H9 (cell line): ENCODE measurements around the gene AP1AR. TPM values are rescaled to one million over a fixed set of nuclear protein-coding genes. Genes with fewer than 3 reads are reported as not detected.

Experiments used
- DNase-seq: peaks from one replicate; pipeline ENCODE4 v3.0.0-alpha.2; 2017
- H2AFZ ChIP-seq: one replicate; pipeline ENCODE4 v1.6.1; 2013; ENCODE audit warnings: mild to moderate bottlenecking, low read length, control low read depth, moderate library complexity
- H2AK5ac ChIP-seq: 2 replicates; pipeline ENCODE4 v1.6.1; 2013; ENCODE audit warnings: low read length, control low read depth, mixed read lengths; ENCODE audit not compliant: insufficient read length
- H2BK120ac ChIP-seq: one replicate; pipeline ENCODE4 v1.6.1; 2013; ENCODE audit warnings: low read depth, mild to moderate bottlenecking, low read length, control low read depth, inconsistent platforms; ENCODE audit not compliant: poor library complexity, severe bottlenecking
- H2BK12ac ChIP-seq: 2 replicates; pipeline ENCODE4 v1.6.1; 2013; ENCODE audit warnings: low read length, control low read depth, mixed read lengths, low read depth; ENCODE audit not compliant: insufficient read length
- H2BK15ac ChIP-seq: 2 replicates; pipeline ENCODE4 v1.6.1; 2013; ENCODE audit warnings: low read depth, low read length, control low read depth
- H2BK20ac ChIP-seq: one replicate; pipeline ENCODE4 v1.6.1; 2013; ENCODE audit warnings: low read depth, mild to moderate bottlenecking, low read length, control low read depth, inconsistent platforms; ENCODE audit not compliant: poor library complexity, severe bottlenecking
- H2BK5ac ChIP-seq: 2 replicates; pipeline ENCODE4 v1.6.1; 2013; ENCODE audit warnings: low read length, control low read depth, mixed read lengths; ENCODE audit not compliant: insufficient read length
- H3K14ac ChIP-seq: 2 replicates; pipeline ENCODE4 v1.6.1; 2013; ENCODE audit warnings: low read length, control low read depth; ENCODE audit not compliant: insufficient read depth
- H3K18ac ChIP-seq: 2 replicates; pipeline ENCODE4 v1.6.1; 2013; ENCODE audit warnings: low read depth, mild to moderate bottlenecking, mixed read lengths, low read length, control low read depth; ENCODE audit not compliant: insufficient read length
- H3K23ac ChIP-seq: 2 replicates; pipeline ENCODE4 v1.6.1; 2013; ENCODE audit warnings: low read length, control low read depth, mixed read lengths, low read depth; ENCODE audit not compliant: insufficient read length
- H3K23me2 ChIP-seq: 2 replicates; pipeline ENCODE4 v1.6.1; 2013; ENCODE audit warnings: low read depth, mild to moderate bottlenecking, mixed read lengths, low read length, control low read depth; ENCODE audit not compliant: insufficient read length, poor library complexity, severe bottlenecking
- H3K27ac ChIP-seq: 2 replicates; pipeline ENCODE4 v1.5.1; 2013; ENCODE audit warnings: low read length, control low read depth, mixed read lengths, low read depth; ENCODE audit not compliant: insufficient read length
- H3K27me3 ChIP-seq: 2 replicates; pipeline ENCODE4 v1.6.1; 2013; ENCODE audit warnings: low read length, control low read depth, inconsistent platforms; ENCODE audit not compliant: insufficient read depth
- H3K4ac ChIP-seq: 2 replicates; pipeline ENCODE4 v1.6.1; 2013; ENCODE audit warnings: low read depth, mild to moderate bottlenecking, control low read depth, inconsistent platforms, low read length, moderate library complexity
- H3K4me1 ChIP-seq: 2 replicates; pipeline ENCODE4 v1.6.1; 2013; ENCODE audit warnings: low read length, control low read depth, inconsistent platforms; ENCODE audit not compliant: insufficient read depth
- H3K4me2 ChIP-seq: 2 replicates; pipeline ENCODE4 v1.6.1; 2013; ENCODE audit warnings: low read length, control low read depth, mixed read lengths; ENCODE audit not compliant: insufficient read length, insufficient read depth
- H3K56ac ChIP-seq: 2 replicates; pipeline ENCODE4 v1.6.1; 2013; ENCODE audit warnings: low read depth, mild to moderate bottlenecking, mixed read lengths, low read length, control low read depth; ENCODE audit not compliant: insufficient read length
- H3K79me1 ChIP-seq: 2 replicates; pipeline ENCODE4 v1.6.1; 2013; ENCODE audit warnings: low read depth, mild to moderate bottlenecking, moderate library complexity, low read length, control low read depth, inconsistent platforms; ENCODE audit not compliant: insufficient read depth, poor library complexity, severe bottlenecking
- H3K79me2 ChIP-seq: 2 replicates; pipeline ENCODE4 v1.6.1; 2013; ENCODE audit warnings: low read length, control low read depth, inconsistent platforms; ENCODE audit not compliant: insufficient read depth
- H3K9ac ChIP-seq: 2 replicates; pipeline ENCODE4 v1.6.1; 2013; ENCODE audit warnings: low read length, control low read depth, mixed read lengths; ENCODE audit not compliant: insufficient read length; ENCODE audit errors: extremely low read depth
- H3K9me3 ChIP-seq: one replicate; pipeline ENCODE4 v1.6.1; 2013; ENCODE audit warnings: low read depth, low read length, inconsistent platforms; ENCODE audit not compliant: control insufficient read depth
- H3T11ph ChIP-seq: one replicate; pipeline ENCODE4 v1.6.1; 2013; ENCODE audit warnings: mild to moderate bottlenecking, low read length, control low read depth, inconsistent platforms
- H4K20me1 ChIP-seq: one replicate; pipeline ENCODE4 v1.6.1; 2013; ENCODE audit not compliant: control insufficient read depth, insufficient read length, insufficient read depth
- H4K5ac ChIP-seq: 2 replicates; pipeline ENCODE4 v1.6.1; 2013; ENCODE audit warnings: low read depth, mild to moderate bottlenecking, mixed read lengths, low read length, control low read depth; ENCODE audit not compliant: insufficient read length
- H4K8ac ChIP-seq: replicated peaks from 2 replicates; pipeline ENCODE4 v1.6.1; 2013; ENCODE audit warnings: low read length, control low read depth, mixed read lengths, low read depth; ENCODE audit not compliant: insufficient read length
- H4K91ac ChIP-seq: 2 replicates; pipeline ENCODE4 v1.6.1; 2013; ENCODE audit warnings: low read depth, mild to moderate bottlenecking, moderate library complexity, mixed read lengths, low read length, control low read depth; ENCODE audit not compliant: insufficient read length
- H3K27ac Mint-ChIP-seq, 3 experiments: 2 replicates in 2 of 3; 3 replicates in 1 of 3; pipeline ENCODE4 v1.8.0; 2020 to 2021; ENCODE audit warnings: mixed read lengths in 3 of 3, mild to moderate bottlenecking in 1 of 3, moderate library complexity in 1 of 3
- H3K27me3 Mint-ChIP-seq: 2 replicates; pipeline ENCODE4 v1.8.0; 2021; ENCODE audit warnings: low read depth, mild to moderate bottlenecking, moderate library complexity, mixed read lengths
- H3K36me3 Mint-ChIP-seq, 3 experiments: 2 replicates in 2 of 3; 3 replicates in 1 of 3; pipeline ENCODE4 v1.8.0; 2020 to 2021; ENCODE audit warnings: low read depth in 3 of 3, mixed read lengths in 3 of 3; ENCODE audit not compliant: insufficient read depth in 1 of 3
- H3K4me1 Mint-ChIP-seq, 2 experiments: 2 replicates each; pipeline ENCODE4 v1.8.0; 2020; ENCODE audit warnings: mixed read lengths in 2 of 2
- H3K4me3 Mint-ChIP-seq, 2 experiments: 2 replicates in 1 of 2; 3 replicates in 1 of 2; pipeline ENCODE4 v1.8.0; 2020 to 2021; ENCODE audit warnings: mild to moderate bottlenecking in 2 of 2, mixed read lengths in 2 of 2, moderate library complexity in 1 of 2
- H3K9me3 Mint-ChIP-seq, 2 experiments: 2 replicates in 1 of 2; 3 replicates in 1 of 2; pipeline ENCODE4 v1.8.0; 2020; ENCODE audit warnings: mild to moderate bottlenecking in 2 of 2, mixed read lengths in 2 of 2, moderate library complexity in 1 of 2
- CTCF ChIP-seq: fragments of 200-600 bp; sonication (generic); conservative IDR thresholded peaks from 3 replicates; pipeline ENCODE4 v1.8.0; 2021; ENCODE audit warnings: antibody characterized with exemption, mild to moderate bottlenecking
- WGBS: extraction: QIAGEN DNeasy Blood & Tissue Kit; methylation state at CpG from one replicate; pipeline ENCODE4 v1.1.7; 2013; ENCODE audit warnings: missing lambda C conversion rate, low lambda C conversion rate, mixed read lengths; ENCODE audit not compliant: insufficient read length; ENCODE audit errors: extremely low coverage; 5-methylcytosine and 5-hydroxymethylcytosine counted together
- total RNA-seq: library from RNA; stranded (reverse); gene quantifications from 2 replicates; pipeline ENCODE4 v1.2.1, GENCODE V29; 2021

Gene AP1AR
- total RNA-seq, 1 experiment from 2014 or later: 24.2 TPM

GRCh38 chr4:112184438-112184837 is 47.1 kb upstream of the AP1AR start:
- no peak overlapping the region for H3K18ac ChIP-seq
- no peak overlapping the region for H4K5ac ChIP-seq
- no peaks in the 10 kb centered on the region; the same call in 1 of the 2 replicates for H3K4me1 ChIP-seq
- no peaks in the 10 kb centered on the region for H3K23me2 ChIP-seq
- H3K4me2 ChIP-seq: no peak overlapping the region
- H3K9me3 ChIP-seq: no peaks in the 10 kb centered on the region
- H3K27me3 ChIP-seq: no peaks in the 10 kb centered on the region
- H3K9me3 Mint-ChIP-seq: no peaks in the 10 kb centered on the region
- peaks cover 7 to 8% of the 10 kb centered on the region in 2 experiments for H3K4me1 Mint-ChIP-seq
- H3K27ac ChIP-seq: no peak overlapping the region
- no peaks in the 10 kb centered on the region for H3K36me3 Mint-ChIP-seq
- H3K79me2 ChIP-seq: no peaks in the 10 kb centered on the region
- H3K27ac Mint-ChIP-seq: no peak overlapping the region; a peak in 1 of 7 replicates
- no peaks in the 10 kb centered on the region for H4K20me1 ChIP-seq
- no peak overlapping the region for H3K4me3 Mint-ChIP-seq
- H2AK5ac ChIP-seq: no peak overlapping the region
- no peak overlapping the region for H2BK5ac ChIP-seq
- H3K56ac ChIP-seq: no peak overlapping the region
- no peak overlapping the region for H2AFZ ChIP-seq
- H2BK120ac ChIP-seq: no peak overlapping the region
- no peak overlapping the region for H2BK20ac ChIP-seq
- no peak overlapping the region for H3K4ac ChIP-seq
- no peaks in the 10 kb centered on the region for H3K27me3 Mint-ChIP-seq
- WGBS: no CpG with 5 or more reads among the region's 1 CpG
- H4K91ac ChIP-seq: no peak overlapping the region
- H2BK15ac ChIP-seq: no peak overlapping the region
- H3K79me1 ChIP-seq: no peaks in the 10 kb centered on the region
- H2BK12ac ChIP-seq: no peak overlapping the region
- no peak overlapping the region for H3K14ac ChIP-seq
- no peak overlapping the region for H4K8ac ChIP-seq
- no peak for DNase-seq
- H3T11ph ChIP-seq: no peak overlapping the region
- TF ChIP-seq CTCF: no peak
- H3K23ac ChIP-seq: no peak overlapping the region
- H3K9ac ChIP-seq: no peak overlapping the region
